ENCODE measurements around the gene PACRG. TPM values are rescaled to one million over a fixed set of nuclear protein-coding genes. Genes with fewer than 3 reads are reported as not detected.

The PACRG gene
- total and polyA plus RNA-seq, 4 donors, result 0.47 to 3.8 (median 2.4) TPM

GRCh38 chr6:163175301-163175700 lies 447.5 kb downstream of the PACRG start:
- Histone ChIP-seq H3K4me3 (ENCODE audit: low read depth in 1 of 3, low read length in 3 of 3) (no peak overlapping the region), H3K9me3 (ENCODE audit: control insufficient read depth in 4 of 4, low read length in 3 of 4) (no peaks in the 10 kb centered on the region), H3K36me3 (ENCODE audit: control insufficient read depth in 4 of 4, insufficient read depth in 3 of 4, low read depth in 1 of 4, low read length in 3 of 4) (no peaks in the 10 kb centered on the region), H3K4me1 (ENCODE audit: control insufficient read depth in 4 of 4, insufficient read depth in 4 of 4, low read length in 3 of 4) (peaks cover 0 to under 1% (median 0%) of the 10 kb centered on the region in 4 donors), H3K27ac (ENCODE audit: low read depth in 1 of 2, low read length in 2 of 2) (no peak overlapping the region), H3K9ac (ENCODE audit: low read depth in 1 of 2, low read length in 2 of 2) (no peak overlapping the region), H3K27me3 (ENCODE audit: control insufficient read depth in 4 of 4, insufficient read depth in 4 of 4, low read length in 3 of 4) (no peaks in the 10 kb centered on the region)
- TF ChIP-seq, protein P1, sequence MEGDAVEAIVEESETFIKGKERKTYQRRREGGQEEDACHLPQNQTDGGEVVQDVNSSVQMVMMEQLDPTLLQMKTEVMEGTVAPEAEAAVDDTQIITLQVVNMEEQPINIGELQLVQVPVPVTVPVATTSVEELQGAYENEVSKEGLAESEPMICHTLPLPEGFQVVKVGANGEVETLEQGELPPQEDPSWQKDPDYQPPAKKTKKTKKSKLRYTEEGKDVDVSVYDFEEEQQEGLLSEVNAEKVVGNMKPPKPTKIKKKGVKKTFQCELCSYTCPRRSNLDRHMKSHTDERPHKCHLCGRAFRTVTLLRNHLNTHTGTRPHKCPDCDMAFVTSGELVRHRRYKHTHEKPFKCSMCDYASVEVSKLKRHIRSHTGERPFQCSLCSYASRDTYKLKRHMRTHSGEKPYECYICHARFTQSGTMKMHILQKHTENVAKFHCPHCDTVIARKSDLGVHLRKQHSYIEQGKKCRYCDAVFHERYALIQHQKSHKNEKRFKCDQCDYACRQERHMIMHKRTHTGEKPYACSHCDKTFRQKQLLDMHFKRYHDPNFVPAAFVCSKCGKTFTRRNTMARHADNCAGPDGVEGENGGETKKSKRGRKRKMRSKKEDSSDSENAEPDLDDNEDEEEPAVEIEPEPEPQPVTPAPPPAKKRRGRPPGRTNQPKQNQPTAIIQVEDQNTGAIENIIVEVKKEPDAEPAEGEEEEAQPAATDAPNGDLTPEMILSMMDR (IDR thresholded peaks at IDR 0.05; ENCODE audit: low read depth, low read length, missing input control), result no peak
- TF ChIP-seq HNF4A (conservative IDR thresholded peaks at IDR 0.05) (no peak), TAF1 (conservative IDR thresholded peaks at IDR 0.05) (no peak), SP1 (IDR thresholded peaks at IDR 0.05) (no peak), FOXA1 (IDR thresholded peaks at IDR 0.05) (no peak), JUND (IDR thresholded peaks at IDR 0.05) (no peak), HNF4G (IDR thresholded peaks at IDR 0.05) (no peak), ATF3 (IDR thresholded peaks at IDR 0.05) (no peak), RAD21 (IDR thresholded peaks at IDR 0.05) (no peak), GABPA (IDR thresholded peaks at IDR 0.05 in 1 of 2, conservative IDR thresholded peaks at IDR 0.05 in 1 of 2) (no peak), YY1 (IDR thresholded peaks at IDR 0.05) (no peak), MAX (IDR thresholded peaks at IDR 0.05) (no peak), ZBTB33 (IDR thresholded peaks at IDR 0.05) (no peak), FOXA2 (IDR thresholded peaks at IDR 0.05) (no peak), NR2F2 (IDR thresholded peaks at IDR 0.05) (no peak), EGR1 (IDR thresholded peaks at IDR 0.05; ENCODE audit: low read depth in 2 of 2) (no peak)
- TF ChIP-seq, protein P2, sequence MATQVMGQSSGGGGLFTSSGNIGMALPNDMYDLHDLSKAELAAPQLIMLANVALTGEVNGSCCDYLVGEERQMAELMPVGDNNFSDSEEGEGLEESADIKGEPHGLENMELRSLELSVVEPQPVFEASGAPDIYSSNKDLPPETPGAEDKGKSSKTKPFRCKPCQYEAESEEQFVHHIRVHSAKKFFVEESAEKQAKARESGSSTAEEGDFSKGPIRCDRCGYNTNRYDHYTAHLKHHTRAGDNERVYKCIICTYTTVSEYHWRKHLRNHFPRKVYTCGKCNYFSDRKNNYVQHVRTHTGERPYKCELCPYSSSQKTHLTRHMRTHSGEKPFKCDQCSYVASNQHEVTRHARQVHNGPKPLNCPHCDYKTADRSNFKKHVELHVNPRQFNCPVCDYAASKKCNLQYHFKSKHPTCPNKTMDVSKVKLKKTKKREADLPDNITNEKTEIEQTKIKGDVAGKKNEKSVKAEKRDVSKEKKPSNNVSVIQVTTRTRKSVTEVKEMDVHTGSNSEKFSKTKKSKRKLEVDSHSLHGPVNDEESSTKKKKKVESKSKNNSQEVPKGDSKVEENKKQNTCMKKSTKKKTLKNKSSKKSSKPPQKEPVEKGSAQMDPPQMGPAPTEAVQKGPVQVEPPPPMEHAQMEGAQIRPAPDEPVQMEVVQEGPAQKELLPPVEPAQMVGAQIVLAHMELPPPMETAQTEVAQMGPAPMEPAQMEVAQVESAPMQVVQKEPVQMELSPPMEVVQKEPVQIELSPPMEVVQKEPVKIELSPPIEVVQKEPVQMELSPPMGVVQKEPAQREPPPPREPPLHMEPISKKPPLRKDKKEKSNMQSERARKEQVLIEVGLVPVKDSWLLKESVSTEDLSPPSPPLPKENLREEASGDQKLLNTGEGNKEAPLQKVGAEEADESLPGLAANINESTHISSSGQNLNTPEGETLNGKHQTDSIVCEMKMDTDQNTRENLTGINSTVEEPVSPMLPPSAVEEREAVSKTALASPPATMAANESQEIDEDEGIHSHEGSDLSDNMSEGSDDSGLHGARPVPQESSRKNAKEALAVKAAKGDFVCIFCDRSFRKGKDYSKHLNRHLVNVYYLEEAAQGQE (IDR thresholded peaks at IDR 0.05), result no peak
- no peak for DNase-seq (ENCODE audit: low spot score)
- WGBS, result 84% methylated on average over 4 of the region's 4 CpGs

DNA sequence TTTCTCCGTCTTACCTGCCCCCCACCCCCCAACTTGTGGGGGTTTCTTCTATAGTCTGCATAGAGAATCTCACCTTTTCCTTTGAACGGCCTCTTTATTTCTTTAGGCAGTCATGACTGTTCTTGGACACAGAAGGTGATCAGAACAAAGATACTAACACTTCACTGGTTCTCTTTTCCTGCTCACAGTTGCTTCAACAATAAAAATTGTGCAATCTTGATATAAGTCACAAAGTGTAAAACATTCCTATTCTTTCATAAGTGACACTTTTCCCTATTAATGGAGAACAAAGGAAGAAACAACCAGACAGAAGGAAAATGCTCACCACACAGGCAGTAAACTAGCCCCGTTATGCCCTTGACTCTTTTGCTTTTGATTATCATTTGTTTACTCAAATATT lies 448.3 kb downstream of the PACRG start:
- no peak overlapping the region for H3K9ac ChIP-seq (ENCODE audit: low read depth in 1 of 2, low read length in 2 of 2)
- H3K27ac ChIP-seq (ENCODE audit: low read depth in 1 of 2, low read length in 2 of 2), result no peak overlapping the region
- no peaks in the 10 kb centered on the region for H3K9me3 ChIP-seq (ENCODE audit: control insufficient read depth in 4 of 4, low read length in 3 of 4)
- 86% methylated on average over 3 of the region's 3 CpGs for WGBS
- no peak overlapping the region for H3K4me3 ChIP-seq (ENCODE audit: low read depth in 1 of 3, low read length in 3 of 3)
- no peak for DNase-seq (ENCODE audit: low spot score)
- no peaks in the 10 kb centered on the region for H3K27me3 ChIP-seq (ENCODE audit: control insufficient read depth in 4 of 4, insufficient read depth in 4 of 4, low read length in 3 of 4)
- H3K4me1 ChIP-seq (ENCODE audit: control insufficient read depth in 4 of 4, insufficient read depth in 4 of 4, low read length in 3 of 4), result peaks cover 0 to 8% (median under 1%) of the 10 kb centered on the region in 4 donors
- no peaks in the 10 kb centered on the region for H3K36me3 ChIP-seq (ENCODE audit: control insufficient read depth in 4 of 4, insufficient read depth in 3 of 4, low read depth in 1 of 4, low read length in 3 of 4)
- TF ChIP-seq HNF4A (conservative IDR thresholded peaks at IDR 0.05), result no peak
- no peak for TF ChIP-seq FOXA2 (IDR thresholded peaks at IDR 0.05)
- TF ChIP-seq ATF3 (IDR thresholded peaks at IDR 0.05), result no peak
- no peak for TF ChIP-seq YY1 (IDR thresholded peaks at IDR 0.05)
- TF ChIP-seq EGR1 (IDR thresholded peaks at IDR 0.05; ENCODE audit: low read depth in 2 of 2), result no peak
- TF ChIP-seq ZBTB33 (IDR thresholded peaks at IDR 0.05), result no peak
- no peak for TF ChIP-seq MAX (IDR thresholded peaks at IDR 0.05)
- TF ChIP-seq RXRA (IDR thresholded peaks at IDR 0.05), result no peak
- no peak for TF ChIP-seq JUND (IDR thresholded peaks at IDR 0.05)
